ENCODE measurements around the gene SETD2. TPM values are rescaled to one million over a fixed set of nuclear protein-coding genes. Genes with fewer than 3 reads are reported as not detected.

The SETD2 gene
- total and polyA plus RNA-seq, 9 of the 15 experiments (the other 6 are each of a cell fraction or from before 2014, with no cell fraction given) = 8.2 to 44.0 (median 33.6) TPM

- TF ChIP-seq HMBOX1 (IDR thresholded peaks at IDR 0.05) (peak; percentile 85), SPI1 (IDR thresholded peaks at IDR 0.05; ENCODE audit: borderline replicate concordance, low read depth, low read length) (no peak), SP1 (CRISPR knock-in tag; IDR thresholded peaks at IDR 0.05) (peak; percentile 83), MYNN (IDR thresholded peaks at IDR 0.05) (no peak), MYNN (CRISPR knock-in tag; IDR thresholded peaks at IDR 0.05) (no peak), ZNF668 (CRISPR knock-in tag; IDR thresholded peaks at IDR 0.05) (no peak), LCOR (CRISPR knock-in tag; IDR thresholded peaks at IDR 0.05) (peak; percentile 83), HOMEZ (CRISPR knock-in tag; IDR thresholded peaks at IDR 0.05) (no peak), MTA2 (IDR thresholded peaks at IDR 0.05; ENCODE audit: low read depth) (no peak; the same call in 1 of the 2 replicates), ARID4B (CRISPR knock-in tag; IDR thresholded peaks at IDR 0.05) (peak; percentile 58), MAX (CRISPR knock-in tag; IDR thresholded peaks at IDR 0.05) (peak; percentile 88), FUS (optimal IDR thresholded peaks at IDR 0.05; ENCODE audit: low read depth, low read length) (no peak), DNMT1 (IDR thresholded peaks at IDR 0.05) (0 out of 2 replicates have a peak, but pooled peaks have one; percentile 30), ERF (CRISPR knock-in tag; IDR thresholded peaks at IDR 0.05) (peak; percentile 90; the same call in 1 of the 2 replicates), HCFC1 (IDR thresholded peaks at IDR 0.05; ENCODE audit: low read depth, low read length) (peak; percentile 67), ZEB2 (IDR thresholded peaks at IDR 0.05) (peak; percentile 45; the same call in 1 of the 2 replicates), POLR2AphosphoS5 (IDR thresholded peaks at IDR 0.05; ENCODE audit: control insufficient read depth, insufficient read depth, low read depth, low read length) (peak; percentile 96), CHD1 (IDR thresholded peaks at IDR 0.05; ENCODE audit: low read length) (no peak), FOSL1 (tag; conservative IDR thresholded peaks at IDR 0.05) (peak; percentile 92)
These were observed 187.4 kb downstream of the SETD2 start, which contains the start of gene CCDC12 (continued) for GRCh38 chr3:46976326-46977190.
